ENCODE results near the gene LUM.

- TF ChIP-seq CTCF (IDR thresholded peaks at IDR 0.05) (no peak), POLR2A (IDR thresholded peaks at IDR 0.05) (no peak)
These were observed 38.4 kb downstream of the LUM start for GRCh38 chr12:91072931-91073330.
